Measurements from ENCODE around the gene ARMC2.
"Not testable (repeated sequence)": the region's sequence is repeated elsewhere in the genome, so short reads cannot be mapped to it uniquely, and the experiment has no call there.

The ARMC2 gene

GRCh38 chr6:108873251-108873650 is 25.0 kb downstream of the ARMC2 start:
- no peak for DNase-seq

GRCh38 chr6:108873971-108874370 is 25.7 kb downstream of the ARMC2 start:
- no peak for DNase-seq

- DNase-seq, result no peak
Measured at GRCh38 chr6:108874470-108875160, 26.4 kb downstream of the ARMC2 start.

- no peak for DNase-seq
Measured at GRCh38 chr6:108875161-108875555, 26.9 kb downstream of the ARMC2 start.

- DNase-seq, result no peak
Measured at GRCh38 chr6:108877046-108877751, 29.0 kb downstream of the ARMC2 start.

- DNase-seq, result no peak
Measured at GRCh38 chr6:108878942-108879341, 30.7 kb downstream of the ARMC2 start.

GRCh38 chr6:108883172-108883571 is 35.0 kb downstream of the ARMC2 start:
- DNase-seq, result no peak

- DNase-seq, result no peak
Measured at GRCh38 chr6:108884211-108885059, 36.2 kb downstream of the ARMC2 start.

GRCh38 chr6:108888052-108888451 is 39.8 kb downstream of the ARMC2 start:
- no peak for DNase-seq

- no peak for DNase-seq
Measured at GRCh38 chr6:108888745-108889144, 40.5 kb downstream of the ARMC2 start.

- not testable (repeated sequence) for DNase-seq
Measured at GRCh38 chr6:108890898-108891297, 42.7 kb downstream of the ARMC2 start.

- no peak for DNase-seq
Measured at GRCh38 chr6:108895571-108895970, 47.3 kb downstream of the ARMC2 start.

- DNase-seq, result no peak
Measured at GRCh38 chr6:108896111-108896661, 48.0 kb downstream of the ARMC2 start.

- no peak for DNase-seq
Measured at GRCh38 chr6:108897371-108897770, 49.1 kb downstream of the ARMC2 start.

- DNase-seq, result no peak
Measured at GRCh38 chr6:108902382-108902792, 54.2 kb downstream of the ARMC2 start.

- no peak for DNase-seq
Measured at GRCh38 chr6:108903796-108904195, 55.6 kb downstream of the ARMC2 start.

- no peak for DNase-seq
Measured at GRCh38 chr6:108904741-108905140, 56.5 kb downstream of the ARMC2 start.

GRCh38 chr6:108914235-108915022 is 66.2 kb downstream of the ARMC2 start:
- no peak for DNase-seq

GRCh38 chr6:108915258-108915657 is 67.0 kb downstream of the ARMC2 start:
- no peak for DNase-seq

- no peak for DNase-seq
Measured at GRCh38 chr6:108916026-108916686, 67.9 kb downstream of the ARMC2 start.

- no peak for DNase-seq
Measured at GRCh38 chr6:108920751-108921150, 72.5 kb downstream of the ARMC2 start.

Measured in NCI-H1092 treated with DMSO at 0.1 percent for 48 hours (cell line).